ENCODE results near the gene PLVAP.

GRCh38 chr19:17312189-17313113, 64.7 kb downstream of the PLVAP start:
- TF ChIP-seq MAX (IDR thresholded peaks at IDR 0.05; ENCODE audit: insufficient read depth, insufficient read length) (no peak), CTCF (IDR thresholded peaks at IDR 0.05; ENCODE audit: extremely low read depth in 1 of 2, insufficient read depth in 1 of 2, low read depth in 1 of 2, low read length in 2 of 2) (no peak), FOS (IDR thresholded peaks at IDR 0.05; ENCODE audit: borderline replicate concordance, insufficient read depth, low read length) (no peak), POLR2A (IDR thresholded peaks at IDR 0.05; ENCODE audit: low read depth, low read length) (no peak), POLR2AphosphoS5 (IDR thresholded peaks at IDR 0.05; ENCODE audit: insufficient read depth, low read depth, low read length) (no peak), EZH2 (IDR thresholded peaks at IDR 0.05; ENCODE audit: borderline replicate concordance, low read depth, low read length, severe bottlenecking) (no peak)

All from endothelial cell of umbilical vein (primary cell).